SK-MEL-5 (cell line): ENCODE results near the gene LILRB3. TPM values are rescaled to one million over a fixed set of nuclear protein-coding genes. Genes with fewer than 3 reads are reported as not detected.
"Not testable (repeated sequence)": the region's sequence is repeated elsewhere in the genome, so short reads cannot be mapped to it uniquely, and the experiment has no call there.

Source experiments
- DNase-seq: peaks from one replicate; pipeline ENCODE4 v3.0.0-alpha.2; 2016; ENCODE audit warnings: low read depth, low spot score
- in situ Hi-C: cut with HindIII; loops from 2 replicates; pipeline ENCODE4 v1.10.0; 2016; ENCODE audit warnings: low sequenced_read_pairs, high pct_unique_total_duplicates, low pct_unique_long_range_greater_than_20kb
- total RNA-seq: library from RNA; depleted of rRNA; stranded (reverse); fragments of >200 nt; shearing (Covaris generic); gene quantifications from 2 replicates; pipeline ENCODE4 v1.2.3, GENCODE V29; 2014

The LILRB3 gene
- total RNA-seq, 1 experiment from 2014 or later, result 1.1 TPM

- in situ Hi-C loops, result no loop called here
- DNase-seq, result no peak
Observed at GRCh38 chr19:54247106-54247930, 24.5 kb upstream of the LILRB3 start.

DNA sequence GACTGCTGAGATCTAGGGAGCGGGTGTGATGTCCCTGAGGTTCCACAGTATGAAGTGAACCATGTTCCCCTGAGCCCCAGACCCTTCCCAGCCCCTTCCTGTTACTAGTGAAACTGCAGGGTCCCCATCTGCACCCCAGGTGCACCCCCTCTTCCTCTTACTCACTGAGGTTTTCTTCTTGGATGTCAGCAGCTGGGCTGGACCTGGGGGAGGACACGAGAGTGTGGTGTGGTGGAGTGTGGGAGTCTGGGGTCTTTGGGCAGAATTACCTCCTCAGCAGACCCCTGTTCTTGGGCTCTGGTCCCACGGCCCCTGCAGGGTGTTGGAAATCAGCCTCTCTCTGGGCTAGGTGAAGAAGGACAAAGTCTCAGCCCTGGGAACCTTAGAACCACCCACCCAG is 23.1 kb upstream of the LILRB3 start:
- DNase-seq, result no peak
- in situ Hi-C loops, result no loop called here

DNA sequence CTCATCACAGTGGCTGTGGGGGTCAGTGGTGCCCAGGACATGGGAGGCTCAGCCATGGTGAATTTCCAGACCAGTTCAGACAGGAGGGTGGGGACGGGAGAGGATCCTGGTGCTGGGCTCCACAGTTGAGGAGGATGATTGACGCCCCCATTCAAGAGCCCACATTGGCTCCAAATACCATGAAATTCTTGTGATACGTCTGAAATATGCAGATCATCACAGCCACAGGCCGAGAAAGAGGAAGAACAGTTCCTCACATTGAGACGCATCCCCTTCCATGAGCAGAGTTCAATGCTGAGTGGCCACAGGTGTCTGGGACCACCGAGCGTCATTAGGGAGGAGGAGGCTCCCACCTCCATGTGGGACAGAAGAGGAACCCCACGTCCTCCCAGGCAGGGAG is 21.0 kb upstream of the LILRB3 start:
- not testable (repeated sequence) for DNase-seq

DNA sequence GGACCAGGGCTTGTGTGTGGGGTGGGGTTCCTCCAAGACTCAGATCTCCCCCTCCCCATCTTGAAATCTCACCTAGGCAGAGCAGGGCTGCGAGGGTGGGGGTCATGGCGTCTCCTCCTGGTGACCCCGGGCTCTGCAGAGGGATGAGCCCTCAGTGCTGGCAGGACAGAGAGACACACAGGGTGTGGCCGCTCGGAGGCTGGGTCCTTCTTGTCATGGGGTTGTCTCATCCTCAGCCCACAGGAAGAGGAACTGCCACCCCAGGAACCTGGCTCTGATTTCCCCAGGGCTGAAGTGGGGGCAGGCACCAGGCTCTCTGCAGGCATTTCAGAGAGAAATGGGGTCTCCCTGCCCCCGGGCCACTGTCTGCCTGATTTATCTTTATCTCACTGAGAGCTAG is 19.8 kb upstream of the LILRB3 start, which contains the start of gene LILRA6:
Gene LILRA6 (minus strand): TSS at position 145 of the 400 bp plus-strand sequence.
- DNase-seq, in situ Hi-C loops: not testable (repeated sequence)

More for the DNA sequence above, 21.0 kb upstream of the LILRB3 start:
- in situ Hi-C loops, result not testable (repeated sequence)

DNA sequence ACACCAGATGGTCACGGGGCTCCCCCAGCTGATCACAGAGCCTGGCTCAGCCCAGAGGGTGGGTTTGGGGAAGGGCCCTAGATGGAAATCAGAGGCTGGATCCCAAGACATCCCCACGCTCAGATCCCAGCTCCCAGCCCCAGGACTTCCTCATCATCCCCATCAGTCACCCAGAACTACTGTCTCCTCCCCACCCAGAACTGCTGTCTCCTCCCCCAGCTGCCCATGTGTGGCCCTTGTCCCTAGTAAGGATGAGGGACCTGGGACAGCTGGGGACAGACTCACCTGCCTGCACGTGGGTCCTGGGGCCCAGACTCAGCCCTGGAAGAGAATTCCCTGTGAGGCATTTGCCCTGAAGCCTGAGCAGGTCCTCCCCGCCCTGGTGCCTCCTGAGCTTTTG is 19.4 kb upstream of the LILRB3 start:
- in situ Hi-C loops, DNase-seq: not testable (repeated sequence)

DNA sequence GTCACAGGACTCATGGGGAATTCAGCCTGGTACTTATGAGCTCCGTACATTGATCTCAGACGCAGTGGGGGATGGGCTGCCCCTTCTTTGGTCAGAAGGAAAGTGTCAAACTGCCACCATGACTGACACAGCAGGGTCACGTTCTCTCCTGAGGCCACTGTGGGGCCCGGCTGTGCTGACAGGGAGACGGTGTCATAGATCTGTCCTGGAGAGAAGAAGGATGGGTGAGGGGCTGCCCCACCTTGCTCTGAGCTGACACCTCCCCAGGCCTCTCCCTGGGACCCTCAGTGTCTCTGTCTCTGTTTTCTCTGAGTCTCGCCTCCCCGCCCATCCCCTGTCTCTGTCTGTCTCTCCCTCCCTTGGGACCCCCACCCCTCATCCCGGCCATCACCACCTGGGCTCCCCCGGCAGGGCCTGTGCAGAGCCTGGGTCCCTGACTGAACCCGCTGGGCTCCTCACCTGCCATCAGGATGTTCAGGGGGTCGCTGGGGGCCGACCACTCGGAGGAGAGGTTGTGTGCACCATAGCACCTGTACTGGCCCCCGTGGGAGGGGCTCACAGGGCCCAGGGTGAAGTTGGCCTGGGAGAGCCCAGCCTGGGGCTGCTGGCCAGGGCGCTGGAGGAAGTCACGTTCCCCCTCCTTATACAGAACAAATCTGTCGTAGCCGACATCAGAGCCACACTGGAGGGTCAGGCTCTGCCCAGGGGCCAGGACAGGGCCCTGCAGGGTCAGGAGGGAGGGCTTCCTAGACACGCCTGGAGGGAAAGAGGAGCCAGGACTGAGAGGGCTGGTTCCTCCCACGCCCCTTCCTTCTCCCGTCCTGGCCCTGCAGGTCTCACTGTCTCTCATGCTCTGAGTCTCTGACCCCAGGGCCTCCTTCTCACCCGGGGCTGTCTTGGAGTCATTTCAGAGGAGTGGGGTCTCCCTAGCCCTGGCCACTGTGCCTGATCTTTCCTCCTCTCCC is 17.8 kb upstream of the LILRB3 start:
- DNase-seq, in situ Hi-C loops: not testable (repeated sequence)

DNA sequence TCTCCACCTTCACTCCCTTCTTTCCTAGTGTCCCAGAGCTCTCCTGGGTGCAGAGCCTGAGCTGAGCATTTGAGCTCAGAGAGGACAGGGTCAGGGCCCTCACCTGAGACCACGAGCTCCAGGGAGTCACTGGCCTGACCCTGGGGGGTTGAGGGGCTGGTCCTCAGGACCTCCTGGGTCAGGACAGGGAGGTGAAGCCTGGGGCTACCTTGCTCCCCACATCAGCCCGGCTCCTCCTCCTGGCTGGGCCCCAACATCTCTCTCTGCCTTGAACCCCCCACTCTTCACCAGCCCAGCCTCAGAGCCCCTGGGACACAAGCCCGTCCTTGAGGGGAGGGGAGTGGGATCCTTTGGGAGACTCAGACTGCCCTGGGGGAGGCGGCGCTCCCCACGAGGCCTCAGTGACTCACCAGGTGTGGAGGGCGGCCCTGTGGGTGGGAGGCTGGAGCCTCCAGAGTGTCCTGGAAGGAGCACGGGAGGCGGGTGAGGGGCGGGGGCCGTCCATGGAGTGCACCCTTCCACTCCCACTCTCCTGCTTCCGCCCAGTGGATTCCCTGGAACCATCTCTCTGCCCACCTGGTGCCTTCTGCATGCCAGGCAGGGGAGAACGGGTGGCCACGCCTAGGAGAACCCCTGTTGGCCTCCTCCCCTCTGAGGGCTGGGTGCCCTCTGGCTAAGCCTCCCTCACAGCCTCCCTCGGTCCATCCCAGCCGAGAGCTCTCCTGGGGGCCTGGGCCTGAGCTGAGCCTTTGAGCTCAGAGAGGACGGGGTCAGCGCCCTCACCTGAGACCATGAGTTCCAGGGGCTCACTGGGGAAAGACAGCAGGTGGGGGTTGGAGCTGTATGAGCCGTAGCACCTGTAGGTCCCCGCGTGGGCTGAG is 16.9 kb upstream of the LILRB3 start:
- DNase-seq, in situ Hi-C loops: not testable (repeated sequence)

GRCh38 chr19:54233941-54234340 is 11.1 kb upstream of the LILRB3 start:
- DNase-seq, result no peak
- in situ Hi-C loops, result no loop called here

DNA sequence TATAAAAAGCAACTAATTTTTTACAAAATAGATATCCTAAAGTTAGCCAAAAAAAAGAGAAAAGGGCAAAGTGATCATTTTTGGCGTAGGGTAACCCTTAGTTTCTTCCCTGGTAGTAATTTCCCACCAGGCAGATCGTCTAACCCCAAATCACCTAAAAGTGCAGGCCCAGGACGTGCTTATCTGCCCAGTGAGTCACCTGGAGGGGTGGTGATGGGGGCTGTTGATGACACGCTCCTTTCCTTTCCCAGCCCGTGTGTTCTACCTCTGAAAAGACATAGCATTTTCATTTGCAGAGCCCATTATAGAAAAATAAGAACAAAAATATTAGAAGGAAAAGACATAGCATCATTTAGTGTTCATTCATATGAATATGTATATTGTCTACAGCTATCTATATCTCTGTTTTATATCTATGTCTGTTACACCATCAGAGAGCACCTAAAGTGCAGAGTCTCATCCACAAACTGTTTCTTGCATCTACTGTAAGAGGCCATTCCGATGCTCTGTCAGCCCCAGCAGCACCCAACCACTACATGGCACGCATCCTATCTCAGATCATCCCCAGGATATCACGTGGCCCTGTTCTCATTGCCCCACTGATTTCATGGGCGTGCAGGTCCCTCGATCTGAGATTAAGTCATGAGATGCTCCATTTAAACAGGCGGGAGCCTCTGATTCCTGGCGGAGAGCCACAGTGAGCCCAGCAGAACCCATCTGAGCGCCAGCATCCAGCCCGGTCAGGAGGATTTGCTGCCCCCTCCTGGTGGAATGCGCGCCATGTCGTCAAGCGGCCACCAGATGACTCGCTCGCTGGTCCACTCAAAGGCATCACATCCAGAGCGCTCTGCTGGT is 8.5 kb upstream of the LILRB3 start:
- peak; percentile 72 for DNase-seq

GRCh38 chr19:54230031-54230430 is 7.2 kb upstream of the LILRB3 start:
- in situ Hi-C loops, result no loop called here
- no peak for DNase-seq

More for the DNA sequence above, 8.5 kb upstream of the LILRB3 start:
- in situ Hi-C loops, result no loop called here

- no peak for DNase-seq
- in situ Hi-C loops, result no loop called here
Observed at GRCh38 chr19:54229146-54229545, 6.3 kb upstream of the LILRB3 start.

DNA sequence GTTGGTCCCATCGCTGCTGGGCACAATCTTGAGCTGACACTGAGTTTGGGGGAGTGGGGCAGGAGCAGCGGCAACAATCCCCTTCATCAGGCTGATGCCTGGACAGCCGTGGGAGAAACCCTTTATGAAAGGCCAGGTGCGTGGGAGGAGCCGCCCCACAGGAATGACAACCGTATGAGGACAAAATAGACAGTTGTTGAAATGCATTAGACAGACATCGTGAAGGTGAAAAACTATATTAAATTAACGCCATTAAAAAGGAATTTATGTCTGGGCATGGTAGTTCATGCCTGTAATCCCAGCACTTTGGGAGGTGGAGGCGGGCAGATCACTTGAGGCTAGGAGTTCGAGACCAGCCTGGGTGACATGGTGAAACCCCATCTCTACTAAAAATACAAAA is 1.8 kb upstream of the LILRB3 start:
- DNase-seq, in situ Hi-C loops: not testable (repeated sequence)

DNA sequence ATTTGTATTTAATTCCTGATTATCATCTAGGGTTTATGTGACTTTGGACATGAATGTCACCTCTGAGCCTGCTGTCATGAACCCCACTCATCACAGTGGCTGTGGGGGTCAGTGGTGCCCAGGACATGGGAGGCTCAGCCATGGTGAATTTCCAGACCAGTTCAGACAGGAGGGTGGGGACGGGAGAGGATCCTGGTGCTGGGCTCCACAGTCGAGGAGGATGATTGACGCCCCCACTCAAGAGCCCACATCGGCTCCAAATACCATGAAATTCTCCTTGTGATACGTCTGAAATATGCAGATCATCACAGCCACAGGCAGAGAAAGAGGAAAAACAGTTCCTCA is 1.1 kb upstream of the LILRB3 start:
- in situ Hi-C loops, DNase-seq: not testable (repeated sequence)

- DNase-seq, in situ Hi-C loops: not testable (repeated sequence)
Observed at GRCh38 chr19:54223277-54223936, 600 bp upstream of the LILRB3 start.

DNA sequence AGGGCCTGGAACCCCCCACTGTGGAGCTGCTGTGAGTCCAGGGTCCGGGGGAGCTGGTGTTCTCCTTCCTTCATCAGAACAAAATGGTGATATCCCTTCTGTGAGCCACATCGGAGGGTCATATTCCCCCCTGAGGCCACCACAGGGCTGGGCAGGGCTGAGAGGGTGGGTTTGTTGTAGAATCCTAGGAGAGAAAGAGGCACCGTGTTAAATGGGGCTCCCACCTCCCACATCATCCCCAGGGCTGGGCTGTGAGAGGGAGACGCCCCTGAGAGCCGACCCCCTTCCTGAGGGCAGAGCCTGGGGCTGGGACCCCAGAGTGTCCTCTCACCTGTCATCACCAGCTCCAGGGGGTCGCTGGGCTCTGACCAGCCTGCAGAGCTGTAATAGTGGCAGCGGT is 860 bp downstream of the LILRB3 start:
- DNase-seq, in situ Hi-C loops: not testable (repeated sequence)

DNA sequence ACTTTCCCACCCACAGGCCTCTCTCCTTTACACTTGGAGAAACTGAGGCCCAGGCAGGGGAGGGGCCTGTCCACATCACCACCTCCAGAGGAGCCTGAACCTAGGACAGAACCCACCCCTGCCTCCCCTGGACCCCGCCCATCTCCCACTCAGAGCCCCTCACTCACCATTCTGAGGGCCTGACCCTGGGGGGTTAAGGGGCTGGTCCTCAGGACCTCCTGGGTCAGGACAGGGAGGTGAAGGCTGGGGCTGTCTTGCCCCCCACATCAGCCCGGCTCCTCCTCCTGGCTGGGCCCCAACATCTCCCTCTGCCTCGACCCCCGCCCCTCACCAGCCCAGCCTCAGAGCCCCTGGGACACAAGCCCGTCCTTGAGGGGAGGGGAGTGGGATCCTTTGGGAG is 3.1 kb downstream of the LILRB3 start:
- DNase-seq, in situ Hi-C loops: not testable (repeated sequence)
